ENCODE data around the gene CLDN1. TPM values are rescaled to one million over a fixed set of nuclear protein-coding genes. Genes with fewer than 3 reads are reported as not detected.

Gene CLDN1
- total and polyA plus RNA-seq, 2 of the 8 experiments (the other 6 are each of a cell fraction or from before 2014, with no cell fraction given): 3.1 to 6.1 TPM

GRCh38 chr3:190279690-190280089 is 42.6 kb downstream of the CLDN1 start (continued):
- TF ChIP-seq CHD7 (IDR thresholded peaks at IDR 0.05; ENCODE audit: insufficient replicate concordance, low read length) (no peak), RAD21 (IDR thresholded peaks at IDR 0.05 in 1 of 2, conservative IDR thresholded peaks at IDR 0.05 in 1 of 2; ENCODE audit: low read depth in 2 of 2, low read length in 2 of 2) (no peak), FOSL1 (IDR thresholded peaks at IDR 0.05; ENCODE audit: insufficient read depth, low read depth, low read length) (no peak), NRF1 (IDR thresholded peaks at IDR 0.05; ENCODE audit: low read depth, low read length) (no peak), TEAD4 (IDR thresholded peaks at IDR 0.05; ENCODE audit: low read depth, low read length) (no peak), ASH2L (IDR thresholded peaks at IDR 0.05; ENCODE audit: low read length) (no peak), BRCA1 (IDR thresholded peaks at IDR 0.05; ENCODE audit: low read depth, low read length) (no peak), SAP30 (IDR thresholded peaks at IDR 0.05; ENCODE audit: insufficient read depth, insufficient replicate concordance, low read length) (no peak), ATF3 (IDR thresholded peaks at IDR 0.05; ENCODE audit: insufficient read depth, low read depth, low read length) (no peak), SUZ12 (IDR thresholded peaks at IDR 0.05; ENCODE audit: low read length) (no peak), JUND (IDR thresholded peaks at IDR 0.05; ENCODE audit: low read length) (no peak)

Measured in H1 (cell line).